Activated T-cell treated with anti-CD3 and anti-CD28 coated beads for 24 hours (primary cell): ENCODE measurements around the gene BRAT1.
"Not testable (repeated sequence)": the region's sequence is repeated elsewhere in the genome, so short reads cannot be mapped to it uniquely, and the experiment has no call there.

Experiments used
- DNase-seq: peaks from one replicate; pipeline ENCODE4 v3.0.0-alpha.2; 2020; ENCODE audit warnings: low read depth

Gene BRAT1

GRCh38 chr7:2583798-2584580, 28.7 kb upstream of the BRAT1 start:
- DNase-seq: no peak

DNA sequence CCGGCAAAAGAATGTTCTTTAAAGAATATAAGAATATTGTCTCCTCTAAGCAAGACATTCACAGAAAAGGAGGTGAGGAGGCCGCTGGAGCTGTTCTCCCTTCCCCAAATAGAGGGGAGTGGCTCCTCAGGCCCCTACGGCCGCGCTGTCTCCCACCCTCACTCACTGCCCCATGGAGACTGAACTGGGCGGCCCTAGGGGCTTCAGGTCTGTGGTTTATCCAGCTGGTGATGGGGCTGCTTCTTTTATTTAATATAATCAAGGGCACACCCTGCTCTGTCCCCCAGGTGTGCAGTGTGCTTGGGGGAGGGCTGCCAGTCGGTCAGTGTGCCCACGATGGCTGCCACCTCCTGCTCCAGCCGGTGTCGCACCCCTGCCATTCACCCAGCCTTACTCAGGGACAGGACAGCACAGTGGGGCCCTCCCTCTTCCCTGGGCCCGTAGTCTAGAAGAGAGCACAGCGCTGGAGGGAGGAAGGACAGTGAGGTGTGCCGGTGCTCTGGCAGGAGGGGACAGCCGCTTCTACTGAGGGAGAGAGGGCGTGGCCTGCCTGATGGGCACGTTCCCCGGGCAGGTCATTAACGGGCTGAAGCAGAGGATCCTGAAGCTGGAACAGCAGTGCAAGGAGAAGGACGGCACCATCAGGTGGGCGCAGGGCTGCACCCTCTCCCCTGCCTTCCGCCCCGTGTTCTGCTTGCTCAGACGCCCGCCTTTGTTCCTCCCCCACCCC, 26.8 kb upstream of the BRAT1 start:
- DNase-seq: no peak

DNA sequence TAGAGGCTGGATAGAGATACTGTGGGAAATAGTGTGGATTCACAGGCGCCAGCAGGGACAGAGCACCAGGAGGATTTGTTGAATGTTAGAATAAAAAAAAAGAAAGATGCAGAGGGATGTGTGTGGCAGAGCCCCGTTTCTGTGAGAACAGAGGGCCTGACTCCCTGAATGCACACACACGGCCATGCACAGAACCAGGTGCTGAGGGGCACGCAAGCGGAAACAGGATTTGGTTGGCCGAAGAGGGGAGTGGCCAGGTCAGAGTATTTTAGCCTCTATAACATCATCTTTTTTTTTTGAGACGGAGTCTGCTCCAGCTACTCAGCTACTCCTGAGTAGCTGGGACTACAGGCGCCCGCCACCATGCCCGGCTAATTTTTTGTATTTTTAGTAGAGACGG, 25.3 kb upstream of the BRAT1 start:
- DNase-seq: no peak

DNA sequence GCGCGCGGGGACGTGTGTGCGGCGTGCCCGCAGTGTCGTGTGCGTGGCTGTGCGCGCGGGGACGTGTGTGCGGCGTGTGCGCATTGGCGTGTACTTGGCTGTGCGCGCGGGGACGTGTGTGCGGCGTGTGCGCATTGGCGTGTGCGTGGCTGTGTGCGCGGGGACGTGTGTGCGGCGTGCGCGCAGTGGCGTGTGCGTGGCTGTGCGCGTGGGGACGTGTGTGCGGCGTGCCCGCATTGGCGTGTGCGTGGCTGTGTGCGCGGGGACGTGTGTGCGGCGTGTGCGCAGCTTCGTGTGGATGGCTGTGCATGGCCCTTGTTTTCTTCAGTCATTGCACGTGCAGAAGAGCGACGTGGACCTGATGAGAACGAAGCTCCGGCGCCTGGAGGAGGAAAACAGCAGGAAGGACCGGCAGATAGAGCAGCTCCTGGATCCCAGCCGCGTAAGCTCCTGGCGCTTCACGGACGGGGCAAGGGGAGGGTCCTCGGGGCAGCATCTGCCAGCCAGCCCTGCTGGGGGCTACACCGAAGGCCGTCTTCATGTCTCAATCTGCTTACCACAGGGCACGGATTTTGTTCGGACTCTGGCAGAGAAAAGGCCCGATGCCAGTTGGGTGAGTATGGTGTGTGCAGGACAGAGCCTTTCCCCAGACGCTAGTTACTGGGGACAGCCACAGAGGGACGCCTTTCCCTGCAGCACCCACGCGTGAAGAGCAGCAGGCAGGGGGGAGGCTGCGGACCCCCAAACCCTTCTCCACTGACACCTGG, 22.8 kb upstream of the BRAT1 start:
- no peak for DNase-seq

- DNase-seq: no peak
Observed at GRCh38 chr7:2576742-2577491, 21.6 kb upstream of the BRAT1 start.

- no peak for DNase-seq
Observed at GRCh38 chr7:2575733-2576340, 20.5 kb upstream of the BRAT1 start.

GRCh38 chr7:2575046-2575732, 19.9 kb upstream of the BRAT1 start:
- no peak for DNase-seq

- DNase-seq: no peak
Observed at GRCh38 chr7:2573761-2574160, 18.4 kb upstream of the BRAT1 start.

DNA sequence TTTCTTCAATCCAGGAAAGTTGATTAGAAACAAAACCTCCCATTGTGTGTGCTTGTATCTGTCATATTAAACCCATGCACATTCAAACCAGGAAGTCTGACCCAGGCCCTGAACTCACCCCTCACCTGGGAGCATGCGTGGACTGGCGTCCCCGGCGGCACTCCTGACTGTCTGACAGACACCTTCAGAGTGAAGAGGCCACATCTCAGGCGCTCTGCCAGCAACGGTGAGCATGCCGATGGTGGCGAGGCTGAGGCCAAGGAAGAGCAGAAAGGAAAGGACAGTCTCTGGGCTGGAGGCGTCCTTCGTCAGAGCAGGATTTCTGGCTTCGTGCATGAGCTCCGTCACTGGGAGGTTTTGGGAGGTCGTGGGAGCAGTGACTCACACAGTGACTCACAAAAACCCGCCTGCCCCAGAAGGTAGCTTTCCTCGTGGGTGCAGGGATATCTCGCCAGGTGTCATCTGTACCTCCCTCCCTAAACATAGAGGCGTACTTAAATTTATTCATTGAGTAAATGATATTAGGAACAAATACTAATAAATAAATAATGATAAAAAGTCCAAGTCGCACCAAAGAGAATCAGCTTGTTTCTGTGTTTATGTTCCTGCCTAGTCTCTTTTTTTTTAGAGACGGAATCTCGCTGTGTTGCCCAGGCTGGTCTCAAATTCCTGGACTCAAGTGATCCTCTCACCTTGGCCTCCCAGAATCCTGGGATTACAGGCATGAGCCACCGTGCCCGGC, 16.9 kb upstream of the BRAT1 start:
- no peak for DNase-seq

GRCh38 chr7:2571409-2571808, 16.1 kb upstream of the BRAT1 start:
- DNase-seq: no peak

DNA sequence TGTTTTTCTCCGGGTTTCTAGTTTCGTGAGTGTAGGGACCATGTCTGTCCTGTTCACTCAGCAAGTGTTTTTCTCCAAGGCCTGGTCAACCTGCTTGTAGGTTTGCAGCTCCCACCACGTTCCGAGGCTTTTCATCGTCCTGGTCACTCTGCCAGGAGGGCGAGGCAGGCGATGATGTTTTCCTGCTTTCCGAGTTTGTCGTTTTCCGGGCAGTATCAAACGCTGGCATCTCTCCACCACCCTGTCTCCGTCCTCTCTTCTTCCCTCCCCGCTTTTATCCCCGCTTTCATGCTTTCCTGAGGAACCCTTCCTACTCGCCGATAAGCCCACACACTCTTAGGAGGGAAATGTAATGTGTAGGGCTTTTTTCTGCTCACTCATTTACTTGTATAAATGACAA, 14.7 kb upstream of the BRAT1 start:
- no peak for DNase-seq

DNA sequence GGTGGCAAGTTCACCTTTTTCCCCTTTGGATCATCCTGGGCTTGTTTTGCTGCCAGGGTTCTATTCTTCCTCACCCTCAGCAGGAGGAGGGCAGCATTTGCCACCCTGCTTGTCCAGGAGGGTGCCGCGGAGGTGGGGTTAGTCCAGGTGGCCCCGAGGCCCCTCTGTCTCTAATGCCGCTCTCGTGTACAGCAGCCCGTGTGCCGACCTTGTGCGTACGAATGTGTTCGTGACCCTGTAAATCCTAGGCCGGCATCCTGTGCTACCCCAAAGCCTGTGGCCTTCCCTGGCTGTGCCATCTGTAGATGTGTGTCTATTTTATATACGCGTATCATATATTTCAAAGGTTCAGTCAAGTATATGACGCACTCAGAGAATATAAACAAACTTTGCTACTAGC, 14.1 kb upstream of the BRAT1 start:
- no peak for DNase-seq

DNA sequence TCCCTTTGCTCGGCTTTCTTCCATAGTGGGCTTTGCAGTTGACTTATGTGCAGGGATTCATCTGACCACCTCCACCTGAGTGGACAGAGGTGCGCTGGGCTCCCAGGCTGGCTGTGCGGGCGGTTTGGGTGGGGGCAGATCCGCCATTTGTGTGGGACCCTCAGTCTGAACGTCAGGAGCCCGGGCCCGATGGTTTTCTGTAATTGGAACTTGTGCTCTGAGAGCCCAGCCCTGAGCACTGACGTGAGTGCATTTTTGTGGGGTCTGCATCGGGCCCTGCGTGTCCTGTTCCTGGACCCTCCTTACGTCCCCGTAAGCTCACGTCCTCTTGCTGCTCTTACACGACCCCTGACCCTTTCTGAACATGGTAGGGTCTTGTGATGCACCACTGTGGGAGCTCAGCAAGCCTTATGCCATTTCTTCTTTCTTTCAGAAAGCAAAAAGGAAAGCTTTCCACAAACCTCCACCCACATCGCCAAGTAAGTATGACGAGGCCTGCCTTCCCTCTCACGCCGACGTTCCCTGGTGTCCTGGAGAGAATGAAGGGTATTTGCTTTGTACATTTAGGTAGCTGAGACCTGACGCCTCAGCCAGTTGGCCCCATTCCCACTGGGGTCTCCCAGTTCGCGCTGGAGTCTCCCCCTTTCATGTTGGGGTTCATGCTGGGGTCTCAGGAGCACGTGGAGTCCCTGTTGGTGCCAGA, 13.3 kb upstream of the BRAT1 start:
- DNase-seq: no peak

DNA sequence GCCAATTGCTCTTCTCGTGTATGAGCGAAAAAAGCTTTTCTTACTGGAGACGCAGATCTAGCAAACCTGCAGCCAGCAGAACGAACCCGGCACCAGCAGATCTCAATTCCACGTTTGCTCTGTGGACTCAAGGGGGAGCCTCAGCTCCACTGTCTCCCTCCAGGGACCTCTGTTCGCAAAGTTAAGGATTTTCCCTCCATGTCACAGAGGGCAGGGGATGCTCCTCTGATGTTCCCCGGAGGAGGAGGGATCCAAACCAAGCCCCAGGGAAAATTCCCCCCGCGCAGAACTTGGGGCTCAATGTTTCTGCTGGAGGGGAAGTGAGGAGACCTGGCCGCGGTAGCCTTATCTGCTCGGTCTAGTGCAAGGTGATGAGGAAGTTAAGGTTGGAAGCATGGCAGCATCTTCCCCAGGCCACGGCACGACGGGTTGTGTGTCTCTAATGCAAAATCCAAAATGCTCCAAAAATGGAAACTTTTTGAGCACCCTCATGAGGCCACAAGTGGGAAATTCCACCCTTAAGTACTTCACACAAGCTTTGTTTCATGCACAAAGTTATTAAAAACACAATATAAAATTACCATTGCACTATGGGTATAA, 12.5 kb upstream of the BRAT1 start:
- DNase-seq: no peak

DNA sequence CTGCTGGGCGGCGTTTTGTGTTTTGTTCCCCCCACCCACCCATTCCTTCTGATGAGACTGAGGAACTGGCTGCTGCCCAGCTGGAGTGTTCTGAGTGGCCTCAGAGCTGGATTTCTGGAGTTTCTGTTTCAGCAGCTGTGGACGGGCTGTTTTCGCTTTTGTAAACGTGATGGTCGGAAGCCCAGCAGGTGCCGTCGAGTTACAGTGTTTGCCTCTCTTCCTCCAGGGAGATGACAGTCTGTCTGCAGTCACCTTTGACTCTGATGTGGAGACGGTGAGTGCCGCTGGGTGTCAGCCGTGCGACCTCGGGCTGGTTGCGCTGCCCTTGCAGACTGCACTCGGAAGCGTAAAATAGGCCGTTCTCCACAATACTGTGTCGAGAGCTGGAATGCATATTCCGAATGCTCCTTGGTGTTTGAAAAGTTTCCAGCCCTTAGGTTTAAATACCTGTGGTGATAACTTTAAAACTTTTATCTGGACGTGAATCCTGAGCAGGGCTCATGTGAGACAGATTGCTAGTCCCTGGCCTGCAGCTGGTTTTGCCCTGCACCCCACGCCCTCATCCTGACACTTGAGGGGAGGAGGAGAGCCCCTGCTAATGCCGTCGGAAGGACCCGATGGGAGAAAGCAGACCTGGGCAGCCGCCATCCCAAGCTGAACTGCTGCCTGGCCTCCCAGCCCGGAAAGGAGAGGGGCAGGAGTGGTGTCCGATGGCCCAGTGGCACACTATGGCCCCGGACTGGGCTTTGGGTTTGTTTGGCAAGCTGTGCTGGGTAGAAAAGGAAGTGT, 11.8 kb upstream of the BRAT1 start:
- no peak for DNase-seq

GRCh38 chr7:2566348-2566889, 11.1 kb upstream of the BRAT1 start:
- DNase-seq: no peak

GRCh38 chr7:2564970-2565540, 9.7 kb upstream of the BRAT1 start:
- DNase-seq: no peak

DNA sequence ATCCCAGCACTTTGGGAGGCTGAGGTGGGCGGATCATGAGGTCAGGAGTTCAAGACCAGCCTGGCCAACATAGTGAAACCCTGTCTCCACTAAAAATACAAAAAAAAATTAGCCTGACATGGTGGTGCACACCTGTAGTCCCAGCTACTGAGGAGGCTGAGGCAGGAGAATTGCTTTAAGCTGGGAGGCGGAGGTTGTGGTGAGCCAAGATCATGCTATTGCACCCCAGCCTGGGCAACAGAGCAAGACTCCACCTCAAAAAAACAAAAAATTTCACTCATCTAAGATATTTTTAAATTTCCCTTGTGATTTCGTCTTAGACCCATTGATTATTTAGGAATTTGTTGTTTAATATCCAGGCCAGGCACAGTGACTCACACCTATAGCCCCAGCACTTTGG, 8.6 kb upstream of the BRAT1 start:
- not testable (repeated sequence) for DNase-seq
